ENCODE data around the gene PPP1R15B. TPM values are rescaled to one million over a fixed set of nuclear protein-coding genes. Genes with fewer than 3 reads are reported as not detected.
A peak's percentile ranks its signal among the peaks of the same experiment; 100 is the strongest.

PPP1R15B gene
- total RNA-seq, 2 donors from 2014 or later, result 44.8 to 79.2 TPM

- H3K9ac ChIP-seq (ENCODE audit: extremely low read depth, low read length, poor library complexity, severe bottlenecking), result no peak overlapping the region
- Mint-ChIP-seq H3K36me3 (ENCODE audit: low read depth) (no peaks in the 10 kb centered on the region), H3K27me3 (ENCODE audit: insufficient read depth) (peaks cover 42% of the 10 kb centered on the region), H3K4me3 (no peak overlapping the region), H3K27ac (no peak overlapping the region), H3K9me3 (no peaks in the 10 kb centered on the region), H3K4me1 (peaks cover 2% of the 10 kb centered on the region)
- no peak overlapping the region for H3K27ac ChIP-seq (ENCODE audit: low read depth, low read length)
- no peaks in the 10 kb centered on the region for H3K36me3 ChIP-seq (ENCODE audit: control insufficient read depth, insufficient read depth, low read length)
- peaks cover 5% of the 10 kb centered on the region for H3K4me1 ChIP-seq (ENCODE audit: control insufficient read depth, insufficient read depth, low read length)
- H3K27me3 ChIP-seq (ENCODE audit: control insufficient read depth, insufficient read depth, low read length, poor library complexity, severe bottlenecking), result peaks cover 21% of the 10 kb centered on the region
- no peaks in the 10 kb centered on the region for H3K9me3 ChIP-seq (ENCODE audit: control insufficient read depth, low read length)
- H3K4me3 ChIP-seq (ENCODE audit: low read length), result no peak overlapping the region
- DNase-seq, result no peak
- 89 to 95% methylated on average over 10 to 16 of the region's 16 CpGs for WGBS, 2 experiments (ENCODE audit: insufficient coverage in 1 of 2, insufficient read length in 1 of 2)
- no peak for TF ChIP-seq CTCF (conservative IDR thresholded peaks at IDR 0.05)
These were observed 44.3 kb downstream of the PPP1R15B start for GRCh38 chr1:204367193-204367858.

GRCh38 chr1:204366759-204367158 lies 44.9 kb downstream of the PPP1R15B start:
- Histone ChIP-seq H3K27me3 (ENCODE audit: control insufficient read depth, insufficient read depth, low read length, poor library complexity, severe bottlenecking) (peaks cover 21% of the 10 kb centered on the region), H3K27ac (ENCODE audit: low read depth, low read length) (no peak overlapping the region), H3K9ac (ENCODE audit: extremely low read depth, low read length, poor library complexity, severe bottlenecking) (no peak overlapping the region), H3K4me1 (ENCODE audit: control insufficient read depth, insufficient read depth, low read length) (peaks cover 5% of the 10 kb centered on the region), H3K4me3 (ENCODE audit: low read length) (no peak overlapping the region), H3K36me3 (ENCODE audit: control insufficient read depth, insufficient read depth, low read length) (no peaks in the 10 kb centered on the region), H3K9me3 (ENCODE audit: control insufficient read depth, low read length) (no peaks in the 10 kb centered on the region)
- Mint-ChIP-seq H3K9me3 (no peaks in the 10 kb centered on the region), H3K36me3 (ENCODE audit: low read depth) (no peaks in the 10 kb centered on the region), H3K27me3 (ENCODE audit: insufficient read depth) (peaks cover 41% of the 10 kb centered on the region), H3K27ac (no peak overlapping the region), H3K4me1 (peaks cover 2% of the 10 kb centered on the region), H3K4me3 (no peak overlapping the region)
- WGBS, 2 experiments (ENCODE audit: insufficient coverage in 1 of 2, insufficient read length in 1 of 2), result 82 to 89% methylated on average over 6 to 7 of the region's 7 CpGs
- peak; percentile 88 for DNase-seq
- TF ChIP-seq CTCF (conservative IDR thresholded peaks at IDR 0.05), result peak; percentile 83

GRCh38 chr1:204363335-204364114 lies 48.1 kb downstream of the PPP1R15B start:
- peak overlapping the region; percentile 61 for H3K4me3 ChIP-seq (ENCODE audit: low read length)
- peak overlapping the region; percentile 41 for H3K4me3 Mint-ChIP-seq
- no peak overlapping the region for H3K27ac ChIP-seq (ENCODE audit: low read depth, low read length)
- H3K36me3 Mint-ChIP-seq (ENCODE audit: low read depth), result no peaks in the 10 kb centered on the region
- no peaks in the 10 kb centered on the region for H3K9me3 Mint-ChIP-seq
- H3K9me3 ChIP-seq (ENCODE audit: control insufficient read depth, low read length), result no peaks in the 10 kb centered on the region
- peaks cover 39% of the 10 kb centered on the region for H3K27me3 Mint-ChIP-seq (ENCODE audit: insufficient read depth)
- no peak overlapping the region for H3K9ac ChIP-seq (ENCODE audit: extremely low read depth, low read length, poor library complexity, severe bottlenecking)
- peak; percentile 99 for TF ChIP-seq CTCF (conservative IDR thresholded peaks at IDR 0.05)
- DNase-seq, result peak; percentile 90
- H3K4me1 ChIP-seq (ENCODE audit: control insufficient read depth, insufficient read depth, low read length), result peaks cover 5% of the 10 kb centered on the region
- H3K4me1 Mint-ChIP-seq, result peaks cover 15% of the 10 kb centered on the region
- H3K27ac Mint-ChIP-seq, result no peak overlapping the region
- H3K36me3 ChIP-seq (ENCODE audit: control insufficient read depth, insufficient read depth, low read length), result no peaks in the 10 kb centered on the region
- peaks cover 14% of the 10 kb centered on the region for H3K27me3 ChIP-seq (ENCODE audit: control insufficient read depth, insufficient read depth, low read length, poor library complexity, severe bottlenecking)
- 7 to 17% methylated on average over 21 to 27 of the region's 27 CpGs for WGBS, 2 experiments (ENCODE audit: insufficient coverage in 1 of 2, insufficient read length in 1 of 2)
